ENCODE results near the gene KPRP. TPM values are rescaled to one million over a fixed set of nuclear protein-coding genes. Genes with fewer than 3 reads are reported as not detected.

The KPRP gene
- total RNA-seq, 2 experiments from 2014 or later = not detected

GRCh38 chr1:152725261-152725660 is 32.6 kb upstream of the KPRP start:
- Histone ChIP-seq H3K79me2 (ENCODE audit: insufficient read depth, low read depth, low read length) (no peaks in the 10 kb centered on the region), H4K20me1 (ENCODE audit: insufficient read depth, low read length) (no peaks in the 10 kb centered on the region), H3K9me2 (ENCODE audit: insufficient read depth, low read length) (no peaks in the 10 kb centered on the region), H3K4me1 (ENCODE audit: insufficient read depth, low read length, poor library complexity, severe bottlenecking) (no peaks in the 10 kb centered on the region), H3K4me2 (ENCODE audit: low read length) (no peak overlapping the region), H3K9me3 (ENCODE audit: low read length) (no peaks in the 10 kb centered on the region), H3K36me3 (ENCODE audit: insufficient read depth, low read length) (no peaks in the 10 kb centered on the region), H2AFZ (ENCODE audit: low read length) (no peak overlapping the region), H3K27ac (ENCODE audit: low read depth, low read length, poor library complexity, severe bottlenecking) (no peak overlapping the region), H3K4me3 (ENCODE audit: low read depth, low read length, poor library complexity, severe bottlenecking) (no peak overlapping the region)
- no TSS peak for BruUV-seq (replicated peaks)
- no peak for DNase-seq (ENCODE audit: low spot score)
- intact Hi-C loops (cut with micrococcal nuclease; ENCODE audit: unreplicated experiment) = no loop called here
- POLR2A ChIA-PET = no interaction called here
- TF ChIP-seq EZH2phosphoT487 (IDR thresholded peaks at IDR 0.05; ENCODE audit: borderline replicate concordance, low read depth, low read length) (no peak), CTCF (conservative IDR thresholded peaks at IDR 0.05; ENCODE audit: low read length) (no peak)
- CTCF ChIA-PET (ENCODE audit: unreplicated experiment) = no interaction called here

- Histone ChIP-seq H3K36me3 (ENCODE audit: insufficient read depth, low read length) (no peaks in the 10 kb centered on the region), H3K79me2 (ENCODE audit: insufficient read depth, low read depth, low read length) (no peaks in the 10 kb centered on the region), H2AFZ (ENCODE audit: low read length) (no peak overlapping the region), H3K9me3 (ENCODE audit: low read length) (no peaks in the 10 kb centered on the region), H3K4me2 (ENCODE audit: low read length) (no peak overlapping the region), H4K20me1 (ENCODE audit: insufficient read depth, low read length) (no peaks in the 10 kb centered on the region), H3K9me2 (ENCODE audit: insufficient read depth, low read length) (no peaks in the 10 kb centered on the region), H3K4me3 (ENCODE audit: low read depth, low read length, poor library complexity, severe bottlenecking) (no peak overlapping the region), H3K4me1 (ENCODE audit: insufficient read depth, low read length, poor library complexity, severe bottlenecking) (no peaks in the 10 kb centered on the region), H3K27ac (ENCODE audit: low read depth, low read length, poor library complexity, severe bottlenecking) (no peak overlapping the region)
- CTCF ChIA-PET (ENCODE audit: unreplicated experiment) = no interaction called here
- TF ChIP-seq CTCF (conservative IDR thresholded peaks at IDR 0.05; ENCODE audit: low read length) (no peak), EZH2phosphoT487 (IDR thresholded peaks at IDR 0.05; ENCODE audit: borderline replicate concordance, low read depth, low read length) (no peak)
- POLR2A ChIA-PET = no interaction called here
- BruUV-seq (replicated peaks) = no TSS peak
- intact Hi-C loops (cut with micrococcal nuclease; ENCODE audit: unreplicated experiment) = no loop called here
- DNase-seq (ENCODE audit: low spot score) = no peak
Measured at GRCh38 chr1:152728986-152729385, 28.8 kb upstream of the KPRP start.

- intact Hi-C loops (cut with micrococcal nuclease; ENCODE audit: unreplicated experiment) = no loop called here
- ChIA-PET POLR2A (no interaction called here), CTCF (ENCODE audit: unreplicated experiment) (no interaction called here)
- Histone ChIP-seq H3K36me3 (ENCODE audit: insufficient read depth, low read length) (no peaks in the 10 kb centered on the region), H3K9me2 (ENCODE audit: insufficient read depth, low read length) (no peaks in the 10 kb centered on the region), H3K4me1 (ENCODE audit: insufficient read depth, low read length, poor library complexity, severe bottlenecking) (no peaks in the 10 kb centered on the region), H3K79me2 (ENCODE audit: insufficient read depth, low read depth, low read length) (no peaks in the 10 kb centered on the region), H2AFZ (ENCODE audit: low read length) (no peak overlapping the region), H3K27ac (ENCODE audit: low read depth, low read length, poor library complexity, severe bottlenecking) (no peak overlapping the region), H3K4me3 (ENCODE audit: low read depth, low read length, poor library complexity, severe bottlenecking) (no peak overlapping the region), H4K20me1 (ENCODE audit: insufficient read depth, low read length) (no peaks in the 10 kb centered on the region), H3K9me3 (ENCODE audit: low read length) (no peaks in the 10 kb centered on the region), H3K4me2 (ENCODE audit: low read length) (no peak overlapping the region)
- no peak for DNase-seq (ENCODE audit: low spot score)
- TF ChIP-seq EZH2phosphoT487 (IDR thresholded peaks at IDR 0.05; ENCODE audit: borderline replicate concordance, low read depth, low read length) (no peak), CTCF (conservative IDR thresholded peaks at IDR 0.05; ENCODE audit: low read length) (peak; percentile 64)
- BruUV-seq (replicated peaks) = no TSS peak
Measured at GRCh38 chr1:152735648-152736047, 22.2 kb upstream of the KPRP start.

All from OCI-LY7 (cell line).